HL-60 (cell line): Measurements from ENCODE around the gene TUBA1B.

Source experiments
- GABPA ChIP-seq: IDR thresholded peaks from 2 replicates; pipeline ENCODE4 v1.6.1; 2012; ENCODE audit warnings: low read depth
- POLR2AphosphoS5 ChIP-seq: IDR thresholded peaks from 2 replicates; pipeline ENCODE4 v1.6.1; 2012; ENCODE audit warnings: low read depth
- SPI1 ChIP-seq: IDR thresholded peaks from 2 replicates; pipeline ENCODE4 v1.6.1; 2012; ENCODE audit warnings: low read depth, mild to moderate bottlenecking, borderline replicate concordance
- TF ChIP-seq, protein P1 (sequence below): IDR thresholded peaks from one replicate; pipeline ENCODE4 v1.5.1; 2011; ENCODE audit warnings: low read length, control low read depth, inconsistent platforms; ENCODE audit not compliant: insufficient read depth
- TF ChIP-seq, protein P2 (sequence below): IDR thresholded peaks from 2 replicates; pipeline ENCODE4 v1.6.1; 2012; ENCODE audit warnings: low read depth; ENCODE audit not compliant: insufficient replicate concordance

DNA sequence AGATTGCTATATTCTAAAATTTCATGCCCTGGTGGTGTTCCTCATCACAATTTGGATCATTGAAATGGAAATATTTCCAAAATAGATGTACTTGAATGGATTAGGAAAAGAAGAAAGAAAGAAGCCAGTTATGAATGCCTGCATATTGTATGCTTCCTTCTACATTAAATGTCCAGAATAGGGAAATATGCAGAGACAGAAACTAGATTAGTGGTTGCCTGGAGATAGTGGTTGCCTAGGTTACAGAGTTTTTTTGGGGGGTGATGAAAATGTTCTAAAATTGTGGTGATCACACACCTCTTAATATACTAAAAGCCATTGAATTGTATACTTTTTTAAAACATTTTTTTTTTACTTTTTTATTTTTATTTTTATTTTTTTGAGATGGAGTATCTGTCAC lies 39.7 kb upstream of the TUBA1B start:
- TF ChIP-seq, protein P1, sequence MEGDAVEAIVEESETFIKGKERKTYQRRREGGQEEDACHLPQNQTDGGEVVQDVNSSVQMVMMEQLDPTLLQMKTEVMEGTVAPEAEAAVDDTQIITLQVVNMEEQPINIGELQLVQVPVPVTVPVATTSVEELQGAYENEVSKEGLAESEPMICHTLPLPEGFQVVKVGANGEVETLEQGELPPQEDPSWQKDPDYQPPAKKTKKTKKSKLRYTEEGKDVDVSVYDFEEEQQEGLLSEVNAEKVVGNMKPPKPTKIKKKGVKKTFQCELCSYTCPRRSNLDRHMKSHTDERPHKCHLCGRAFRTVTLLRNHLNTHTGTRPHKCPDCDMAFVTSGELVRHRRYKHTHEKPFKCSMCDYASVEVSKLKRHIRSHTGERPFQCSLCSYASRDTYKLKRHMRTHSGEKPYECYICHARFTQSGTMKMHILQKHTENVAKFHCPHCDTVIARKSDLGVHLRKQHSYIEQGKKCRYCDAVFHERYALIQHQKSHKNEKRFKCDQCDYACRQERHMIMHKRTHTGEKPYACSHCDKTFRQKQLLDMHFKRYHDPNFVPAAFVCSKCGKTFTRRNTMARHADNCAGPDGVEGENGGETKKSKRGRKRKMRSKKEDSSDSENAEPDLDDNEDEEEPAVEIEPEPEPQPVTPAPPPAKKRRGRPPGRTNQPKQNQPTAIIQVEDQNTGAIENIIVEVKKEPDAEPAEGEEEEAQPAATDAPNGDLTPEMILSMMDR: no peak
- TF ChIP-seq, protein P2, sequence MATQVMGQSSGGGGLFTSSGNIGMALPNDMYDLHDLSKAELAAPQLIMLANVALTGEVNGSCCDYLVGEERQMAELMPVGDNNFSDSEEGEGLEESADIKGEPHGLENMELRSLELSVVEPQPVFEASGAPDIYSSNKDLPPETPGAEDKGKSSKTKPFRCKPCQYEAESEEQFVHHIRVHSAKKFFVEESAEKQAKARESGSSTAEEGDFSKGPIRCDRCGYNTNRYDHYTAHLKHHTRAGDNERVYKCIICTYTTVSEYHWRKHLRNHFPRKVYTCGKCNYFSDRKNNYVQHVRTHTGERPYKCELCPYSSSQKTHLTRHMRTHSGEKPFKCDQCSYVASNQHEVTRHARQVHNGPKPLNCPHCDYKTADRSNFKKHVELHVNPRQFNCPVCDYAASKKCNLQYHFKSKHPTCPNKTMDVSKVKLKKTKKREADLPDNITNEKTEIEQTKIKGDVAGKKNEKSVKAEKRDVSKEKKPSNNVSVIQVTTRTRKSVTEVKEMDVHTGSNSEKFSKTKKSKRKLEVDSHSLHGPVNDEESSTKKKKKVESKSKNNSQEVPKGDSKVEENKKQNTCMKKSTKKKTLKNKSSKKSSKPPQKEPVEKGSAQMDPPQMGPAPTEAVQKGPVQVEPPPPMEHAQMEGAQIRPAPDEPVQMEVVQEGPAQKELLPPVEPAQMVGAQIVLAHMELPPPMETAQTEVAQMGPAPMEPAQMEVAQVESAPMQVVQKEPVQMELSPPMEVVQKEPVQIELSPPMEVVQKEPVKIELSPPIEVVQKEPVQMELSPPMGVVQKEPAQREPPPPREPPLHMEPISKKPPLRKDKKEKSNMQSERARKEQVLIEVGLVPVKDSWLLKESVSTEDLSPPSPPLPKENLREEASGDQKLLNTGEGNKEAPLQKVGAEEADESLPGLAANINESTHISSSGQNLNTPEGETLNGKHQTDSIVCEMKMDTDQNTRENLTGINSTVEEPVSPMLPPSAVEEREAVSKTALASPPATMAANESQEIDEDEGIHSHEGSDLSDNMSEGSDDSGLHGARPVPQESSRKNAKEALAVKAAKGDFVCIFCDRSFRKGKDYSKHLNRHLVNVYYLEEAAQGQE: no peak
- TF ChIP-seq POLR2AphosphoS5 (no peak), GABPA (no peak), SPI1 (no peak)
